HepG2 (cell line): ENCODE results near the gene OTC. TPM values are rescaled to one million over a fixed set of nuclear protein-coding genes. Genes with fewer than 3 reads are reported as not detected.

Experiments used
- CHCHD3 ChIP-seq: sonication (generic); formaldehyde crosslinking; IDR thresholded peaks from 2 replicates; pipeline ENCODE4 v1.8.0; 2022; ENCODE audit warnings: mild to moderate bottlenecking, missing genetic modification reagents, moderate library complexity
- GATA4 ChIP-seq: sonication (generic); IDR thresholded peaks from 2 replicates; pipeline ENCODE4 v1.6.1; 2016; ENCODE audit warnings: antibody characterized with exemption, low read depth, borderline replicate concordance
- KDM3A ChIP-seq: IDR thresholded peaks from 2 replicates; pipeline ENCODE4 v1.6.1; 2018; ENCODE audit warnings: low read depth, missing compliant biosample characterization
- KMT2B ChIP-seq: IDR thresholded peaks from 2 replicates; pipeline ENCODE4 v1.6.1; 2016; ENCODE audit warnings: missing genetic modification reagents, missing compliant biosample characterization
- LCORL ChIP-seq, 2 experiments: fragments of 450-650 bp in 1 of 2; sonication (generic) in 1 of 2; formaldehyde crosslinking in 1 of 2; IDR thresholded peaks; 2 replicates each; pipeline versions ENCODE4 v1.5.0 to v1.6.1; 2017 to 2020; ENCODE audit warnings: antibody characterized with exemption in 1 of 2, missing genetic modification reagents in 1 of 2
- NFE2L1 ChIP-seq: sonication (generic); formaldehyde crosslinking; IDR thresholded peaks from 2 replicates; pipeline ENCODE4 v1.4.0; 2020; ENCODE audit warnings: missing genetic modification reagents, mild to moderate bottlenecking, borderline replicate concordance
- PATZ1 ChIP-seq: sonication (generic); formaldehyde crosslinking; IDR thresholded peaks from 2 replicates; pipeline ENCODE4 v1.4.0; 2020; ENCODE audit warnings: missing genetic modification reagents
- PRDM15 ChIP-seq: sonication (generic); formaldehyde crosslinking; IDR thresholded peaks from 2 replicates; pipeline ENCODE4 v1.4.0; 2020; ENCODE audit warnings: missing genetic modification reagents
- SNAPC2 ChIP-seq: sonication (generic); formaldehyde crosslinking; IDR thresholded peaks from 2 replicates; pipeline ENCODE4 v1.8.1; 2022; ENCODE audit warnings: mild to moderate bottlenecking, missing genetic modification reagents
- SOX6 ChIP-seq, 2 experiments: fragments of 450-650 bp in 1 of 2; sonication (generic) in 1 of 2; formaldehyde crosslinking in 1 of 2; IDR thresholded peaks; 2 replicates each; pipeline versions ENCODE4 v1.4.0 to v1.6.1; 2017 to 2020; ENCODE audit warnings: antibody characterized with exemption in 1 of 2, mild to moderate bottlenecking in 1 of 2, missing genetic modification reagents in 1 of 2
- THAP11 ChIP-seq: IDR thresholded peaks from 2 replicates; pipeline ENCODE4 v1.6.1; 2016; ENCODE audit warnings: missing biosample characterization, missing genetic modification reagents
- ZBTB21 ChIP-seq: sonication (generic); formaldehyde crosslinking; IDR thresholded peaks from 2 replicates; pipeline ENCODE4 v1.4.0; 2020; ENCODE audit warnings: missing genetic modification reagents
- ZC3H4 ChIP-seq: sonication (generic); formaldehyde crosslinking; IDR thresholded peaks from 2 replicates; pipeline ENCODE4 v1.4.0; 2020; ENCODE audit warnings: missing genetic modification reagents, borderline replicate concordance
- ZNF224 ChIP-seq: sonication (generic); formaldehyde crosslinking; IDR thresholded peaks from 2 replicates; pipeline ENCODE4 v1.5.0; 2020; ENCODE audit warnings: mild to moderate bottlenecking, missing genetic modification reagents
- ZNF329 ChIP-seq: sonication (generic); formaldehyde crosslinking; IDR thresholded peaks from 2 replicates; pipeline ENCODE4 v1.9.0; 2021; ENCODE audit warnings: low read depth, mild to moderate bottlenecking, missing genetic modification reagents
- ZNF605 ChIP-seq: sonication (generic); formaldehyde crosslinking; IDR thresholded peaks from 2 replicates; pipeline ENCODE4 v1.8.0; 2022; ENCODE audit warnings: mild to moderate bottlenecking, missing genetic modification reagents
- ZNF616 ChIP-seq: sonication (generic); formaldehyde crosslinking; IDR thresholded peaks from 2 replicates; pipeline ENCODE4 v1.5.0; 2020; ENCODE audit warnings: low read depth, mild to moderate bottlenecking, missing genetic modification reagents
- polyA plus RNA-seq, 8 experiments: library from polyadenylated mRNA; depleted of rRNA in 3 of 8; stranded (reverse) in 7 of 8; unstranded in 1 of 8; fragments of >200 nt; fragmentation: Illumina TruSeq in 4 of 8; extraction: Trizol in 4 of 8; gene quantifications; 2 replicates each; pipeline versions ENCODE4 v1.2.1 to v1.2.3, GENCODE V29; 2011 to 2016; ENCODE audit warnings: low read depth in 4 of 8, missing spikeins in 1 of 8, mixed read lengths in 1 of 8; ENCODE audit not compliant: insufficient read depth in 1 of 8
- total RNA-seq, 5 experiments: library from RNA; depleted of rRNA; stranded (reverse); fragments of >200 nt; fragmentation: Illumina TruSeq; extraction: Trizol; gene quantifications; 2 replicates each; pipeline ENCODE4 v1.2.3, GENCODE V29; 2016; ENCODE audit warnings: low read depth in 1 of 5

Gene OTC
- total and polyA plus RNA-seq, 2 of the 13 experiments (the other 11 are each of a cell fraction or from before 2014, with no cell fraction given): 0.04 to 1.8 TPM

GRCh38 chrX:38327007-38327774, 25.2 kb upstream of the OTC start, which contains the start of gene RPGR (continued):
- TF ChIP-seq PATZ1 (CRISPR knock-in tag) (peak; percentile 34; the same call in 1 of the 2 replicates), NFE2L1 (no peak), SOX6 (IDR thresholded peaks at IDR 0.05) (no peak), SOX6 (CRISPR knock-in tag; IDR thresholded peaks at IDR 0.05) (peak; percentile 40), PRDM15 (no peak), THAP11 (CRISPR knock-in tag) (peak; percentile 77), SNAPC2 (no peak), LCORL (IDR thresholded peaks at IDR 0.05) (no peak), LCORL (CRISPR knock-in tag; IDR thresholded peaks at IDR 0.05) (0 out of 2 replicates have a peak, but pooled peaks have one; percentile 31), KMT2B (CRISPR knock-in tag) (peak; percentile 66; the same call in 1 of the 2 replicates), GATA4 (no peak), ZNF224 (no peak), ZNF605 (no peak), CHCHD3 (CRISPR knock-in tag) (no peak), KDM3A (0 out of 2 replicates have a peak, but pooled peaks have one; percentile 36), ZC3H4 (no peak), ZNF329 (CRISPR knock-in tag) (0 out of 2 replicates have a peak, but pooled peaks have one; percentile 33), ZBTB21 (CRISPR knock-in tag) (0 out of 2 replicates have a peak, but pooled peaks have one; percentile 39), ZNF616 (no peak)
